BJ (cell line): ENCODE data around the gene FOXQ1. TPM values are rescaled to one million over a fixed set of nuclear protein-coding genes. Genes with fewer than 3 reads are reported as not detected.

Experiments
- CTCF ChIA-PET: fragments of 350-600 bp; formaldehyde crosslinking; extraction: SDS; loops from one replicate; lab custom pipeline; 2021; ENCODE audit warnings: antibody characterized with exemption, inconsistent platforms; lab: Yijun Ruan, JAX
- POLR2A ChIA-PET: fragments of 300-600 bp; sonication (Branson Sonifier 250); formaldehyde crosslinking; extraction: SDS; loops from one replicate; lab custom pipeline; 2021; ENCODE audit warnings: antibody characterized with exemption; lab: Charles Lee
- DNase-seq: peaks from one replicate; pipeline ENCODE4 v3.0.0-alpha.2; 2011; ENCODE audit warnings: low read depth
- H3K27me3 ChIP-seq: 2 replicates; pipeline ENCODE4 v1.6.0; 2011; ENCODE audit warnings: low read length; ENCODE audit not compliant: control insufficient read depth, insufficient read depth
- H3K36me3 ChIP-seq: 2 replicates; pipeline ENCODE4 v1.5.1; 2011; ENCODE audit warnings: low read length; ENCODE audit not compliant: control insufficient read depth, insufficient read depth
- H3K4me3 ChIP-seq: 2 replicates; pipeline ENCODE4 v1.5.1; 2011; ENCODE audit warnings: low read depth, mild to moderate bottlenecking, control low read depth, low read length
- CTCF ChIP-seq: IDR thresholded peaks from 2 replicates; pipeline ENCODE4 v1.5.1; 2011; ENCODE audit warnings: low read depth, mild to moderate bottlenecking, control low read depth, inconsistent platforms, low read length, moderate library complexity; ENCODE audit not compliant: insufficient read depth
- polyA plus RNA-seq: library from polyadenylated mRNA; depleted of rRNA; stranded (reverse); fragments of >200 nt; gene quantifications from 2 replicates; pipeline ENCODE4 v1.2.3, GENCODE V29; 2011

Gene FOXQ1
- polyA plus RNA-seq, 1 experiment, result 0.23 TPM

DNA sequence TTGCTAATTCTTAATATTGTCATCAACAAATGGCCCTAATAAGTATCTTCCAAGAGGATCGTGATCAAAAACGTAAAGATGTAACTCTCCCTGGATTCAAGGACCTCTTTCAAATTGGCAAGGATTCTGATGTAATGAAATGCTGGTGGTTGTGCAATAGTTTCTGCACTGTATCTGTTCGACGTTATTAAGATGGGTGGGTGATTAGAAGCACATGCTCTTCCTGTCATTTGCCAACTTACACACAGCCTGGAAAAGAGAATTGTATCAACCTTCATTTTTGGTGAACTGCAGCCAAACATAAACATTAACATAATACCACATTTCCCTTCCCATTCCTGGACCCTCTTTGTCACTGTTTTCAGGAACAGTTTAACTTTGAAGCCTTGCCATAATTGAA lies 9.8 kb downstream of the FOXQ1 start:
- CTCF ChIA-PET, result interaction anchor here (1.4 kb wide), 1 partner anchor 14 kb away, joined by 3 read pairs; no protein-coding TSS in a partner anchor
- DNase-seq, result peak; percentile 56
- Histone ChIP-seq H3K4me3 (no peak overlapping the region), H3K27me3 (no peaks in the 10 kb centered on the region), H3K36me3 (no peaks in the 10 kb centered on the region)
- POLR2A ChIA-PET, result no interaction called here
- TF ChIP-seq CTCF, result no peak

GRCh38 chr6:1322156-1322555 lies 10.3 kb downstream of the FOXQ1 start:
- POLR2A ChIA-PET, result no interaction called here
- no peak for DNase-seq
- H3K4me3 ChIP-seq, result no peak overlapping the region
- no peak for TF ChIP-seq CTCF
- H3K27me3 ChIP-seq, result no peaks in the 10 kb centered on the region
- H3K36me3 ChIP-seq, result no peaks in the 10 kb centered on the region
- CTCF ChIA-PET, result interaction anchor here (1.4 kb wide), 2 partner anchors 13 to 409 kb away, joined by 3 read pairs; no protein-coding TSS in a partner anchor

DNA sequence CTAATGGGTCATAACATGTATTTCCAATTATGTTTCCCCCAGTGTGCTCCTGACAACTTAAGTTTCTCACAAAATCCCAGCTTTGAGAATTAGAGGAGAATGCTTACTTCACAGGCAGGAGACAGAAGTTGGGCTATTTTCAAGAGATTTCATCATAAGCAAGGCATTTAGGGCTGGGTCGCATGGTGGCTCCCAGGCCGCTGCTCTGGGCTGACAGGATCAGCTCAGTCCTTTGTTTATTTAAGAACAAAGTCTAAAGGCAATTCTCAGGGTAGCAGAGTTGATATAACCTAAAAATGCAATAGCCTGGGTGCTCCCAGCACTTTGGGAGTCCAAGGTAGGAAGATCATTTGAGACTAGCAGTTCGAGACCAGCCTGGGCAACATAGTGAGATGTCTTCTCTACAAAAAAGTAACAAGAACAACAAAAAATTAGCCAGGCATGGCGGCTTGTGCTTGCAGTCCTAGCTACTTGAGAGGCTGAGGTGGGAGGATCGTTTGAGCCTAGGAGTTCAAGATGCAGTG lies 10.9 kb downstream of the FOXQ1 start:
- Histone ChIP-seq H3K4me3 (no peak overlapping the region), H3K36me3 (no peaks in the 10 kb centered on the region), H3K27me3 (no peaks in the 10 kb centered on the region)
- TF ChIP-seq CTCF, result no peak
- ChIA-PET CTCF (interaction anchor here (0.6 to 1.5 kb wide), 4 partner anchors 13 to 410 kb away, joined by 3 to 4 read pairs (median 3); no protein-coding TSS in a partner anchor), POLR2A (no interaction called here)
- no peak for DNase-seq

DNA sequence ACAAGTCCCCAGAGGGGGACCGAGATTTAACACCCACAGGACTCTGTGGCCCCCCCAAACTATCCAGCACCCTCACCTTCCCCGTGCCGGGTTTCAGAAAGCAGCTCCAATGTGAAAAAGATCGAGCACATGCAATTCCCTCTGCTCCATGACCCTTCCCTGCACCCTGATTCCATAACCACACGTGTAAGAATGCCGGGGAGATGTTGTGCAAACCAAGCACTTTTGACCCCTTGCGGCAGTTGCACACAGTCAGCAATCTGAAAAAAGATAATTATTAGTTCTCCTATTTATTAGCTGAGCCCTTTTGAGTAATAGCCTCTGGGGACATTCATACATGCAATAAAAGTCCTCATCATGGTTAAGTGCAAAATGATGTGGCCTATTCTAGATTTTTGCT lies 13.0 kb downstream of the FOXQ1 start:
- ChIA-PET POLR2A (interaction anchor here (0.6 kb wide), 1 partner anchor 1444 kb away, joined by 3 read pairs; no protein-coding TSS in a partner anchor), CTCF (interaction anchor here (0.6 to 1.7 kb wide), 5 partner anchors 10 to 181 kb away, joined by 3 to 7 read pairs (median 3); no protein-coding TSS in a partner anchor)
- Histone ChIP-seq H3K36me3 (no peaks in the 10 kb centered on the region), H3K27me3 (no peaks in the 10 kb centered on the region), H3K4me3 (no peak overlapping the region)
- DNase-seq, result no peak
- TF ChIP-seq CTCF, result no peak

DNA sequence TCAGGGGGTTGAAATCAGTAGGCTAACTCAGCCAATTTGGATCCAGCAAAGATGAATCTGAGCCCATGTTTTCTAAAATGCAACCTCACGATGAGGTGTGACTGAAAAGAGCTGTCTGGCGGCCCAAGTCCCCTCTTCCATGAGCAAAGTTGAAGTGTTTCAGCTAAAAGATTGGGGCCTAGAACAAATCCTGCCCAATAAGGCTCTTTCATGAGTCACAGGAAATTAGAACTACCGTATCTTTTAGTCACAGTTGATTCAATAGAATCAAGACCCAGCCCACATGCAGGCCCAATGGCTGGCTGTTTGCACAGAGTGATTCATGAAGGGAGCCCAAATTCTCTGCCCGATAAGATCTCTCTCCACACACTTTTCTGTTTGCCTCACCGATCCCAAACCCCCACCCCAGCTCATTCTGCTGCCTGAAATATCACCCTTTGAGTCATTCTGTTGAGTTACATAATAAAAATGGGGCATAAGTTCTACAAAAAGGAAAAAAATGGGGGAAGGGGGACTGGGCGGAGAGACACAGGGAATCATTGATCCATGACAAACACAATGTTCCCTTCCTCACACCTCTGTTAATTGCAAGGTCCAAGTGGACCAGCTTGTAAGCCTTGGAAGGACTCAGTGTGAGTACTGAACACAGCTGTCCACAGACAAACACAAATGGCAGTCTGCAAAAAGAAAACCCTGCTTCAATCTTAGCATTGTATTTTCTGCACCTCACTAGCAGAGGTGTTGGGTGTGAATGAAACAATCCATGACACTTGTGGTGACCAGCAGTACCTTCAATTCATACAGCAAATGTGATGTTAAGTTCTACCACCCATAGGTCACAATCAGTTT lies 13.8 kb downstream of the FOXQ1 start:
- ChIA-PET POLR2A (interaction anchor here (0.6 kb wide), 1 partner anchor 1443 kb away, joined by 3 read pairs; no protein-coding TSS in a partner anchor), CTCF (interaction anchor here (0.6 to 1.7 kb wide), 4 partner anchors 9 to 57 kb away, joined by 3 to 7 read pairs (median 4); no protein-coding TSS in a partner anchor)
- H3K4me3 ChIP-seq, result no peak overlapping the region
- DNase-seq, result peak; percentile 93
- no peaks in the 10 kb centered on the region for H3K36me3 ChIP-seq
- TF ChIP-seq CTCF, result no peak
- H3K27me3 ChIP-seq, result no peaks in the 10 kb centered on the region
